Panc1 (cell line): Measurements from ENCODE around the gene AGMAT. TPM values are rescaled to one million over a fixed set of nuclear protein-coding genes. Genes with fewer than 3 reads are reported as not detected.

Source experiments
- ATAC-seq: fragments of 200-7000 bp; cut with Tn5 transposase; 2 replicates; pipeline ENCODE4 v1.9.1; 2020; ENCODE audit warnings: mild to moderate bottlenecking, moderate library complexity
- BruUV-seq: library from RNA; stranded (reverse); fragments of 400-500 nt; replicated peaks from 2 replicates; lab custom pipeline; 2021; lab: Mats Ljungman, UMichigan
- CTCF ChIA-PET: fragments of 300-600 bp; sonication (Branson Sonifier 250); formaldehyde crosslinking; loops from one replicate; lab custom pipeline; 2022; ENCODE audit warnings: antibody characterized with exemption; lab: Charles Lee
- POLR2A ChIA-PET: fragments of 300-600 bp; sonication (Branson Sonifier 250); formaldehyde crosslinking; loops from one replicate; lab custom pipeline; 2022; ENCODE audit warnings: antibody characterized with exemption; lab: Charles Lee
- DNase-seq: peaks from one replicate; pipeline ENCODE4 v3.0.0-alpha.2; 2010; ENCODE audit warnings: low read depth, low spot score
- H3K27ac ChIP-seq: 2 replicates; pipeline ENCODE4 v1.5.1; 2011; ENCODE audit warnings: mild to moderate bottlenecking, low read length, inconsistent platforms
- H3K27me3 ChIP-seq: fragments of 200-500 bp; sonication (Bioruptor generic); 2 replicates; pipeline ENCODE4 v1.6.0; 2014; ENCODE audit warnings: low read length, inconsistent platforms; ENCODE audit not compliant: control insufficient read depth, insufficient read depth
- H3K36me3 ChIP-seq: fragments of 200-500 bp; sonication (Bioruptor generic); 2 replicates; pipeline ENCODE4 v1.5.1; 2014; ENCODE audit warnings: inconsistent platforms, mild to moderate bottlenecking, low read length, moderate library complexity; ENCODE audit not compliant: control insufficient read depth, insufficient read depth
- H3K4me1 ChIP-seq: 2 replicates; pipeline ENCODE4 v1.5.1; 2011; ENCODE audit warnings: inconsistent platforms, mild to moderate bottlenecking, low read length, moderate library complexity; ENCODE audit not compliant: control insufficient read depth, insufficient read depth
- H3K4me3 ChIP-seq, 2 experiments: 2 replicates each; pipeline ENCODE4 v1.5.1; 2011 to 2012; ENCODE audit warnings: low read depth in 2 of 2, low read length in 2 of 2, mild to moderate bottlenecking in 2 of 2, inconsistent platforms in 1 of 2, moderate library complexity in 1 of 2
- H3K9me3 ChIP-seq: fragments of 200-500 bp; sonication (Bioruptor generic); 2 replicates; pipeline ENCODE4 v1.5.1; 2014; ENCODE audit warnings: low read depth, mild to moderate bottlenecking, inconsistent platforms, low read length, moderate library complexity; ENCODE audit not compliant: control insufficient read depth, insufficient read depth
- POLR2AphosphoS5 ChIP-seq: IDR thresholded peaks from 2 replicates; pipeline ENCODE4 v1.6.1; 2012; ENCODE audit warnings: mild to moderate bottlenecking, low read depth, low read length, moderate library complexity
- SIN3A ChIP-seq: IDR thresholded peaks from 2 replicates; pipeline ENCODE4 v1.6.1; 2012; ENCODE audit warnings: low read depth, mild to moderate bottlenecking, low read length, moderate library complexity, borderline replicate concordance; ENCODE audit not compliant: insufficient read depth
- TCF7L2 ChIP-seq: IDR thresholded peaks from 2 replicates; pipeline ENCODE4 v1.6.1; 2011; ENCODE audit warnings: mild to moderate bottlenecking, low read depth, low read length, inconsistent platforms
- in situ Hi-C: cut with HindIII; loops from 2 replicates; pipeline ENCODE4 v1.10.0; 2016; ENCODE audit warnings: low sequenced_read_pairs, low pct_unique_long_range_greater_than_20kb
- intact Hi-C: fragments of 100-400 bp; cut with micrococcal nuclease; formaldehyde crosslinking; loops from one replicate; pipeline ENCODE4 v1.10.0; 2022; ENCODE audit not compliant: unreplicated experiment
- total RNA-seq: library from RNA; stranded (reverse); gene quantifications from one replicate; pipeline ENCODE4 v1.2.1, GENCODE V29; 2021; ENCODE audit not compliant: unreplicated experiment
- TF ChIP-seq, protein P1 (sequence below), 2 experiments: IDR thresholded peaks; 2 replicates each; pipeline ENCODE4 v1.6.1; 2011 to 2012; ENCODE audit warnings: low read depth in 2 of 2, control low read depth in 1 of 2, low read length in 1 of 2, mild to moderate bottlenecking in 1 of 2, moderate library complexity in 1 of 2; ENCODE audit not compliant: insufficient read depth in 1 of 2
- TF ChIP-seq, protein P2 (sequence below): fragments of 450-650 bp; IDR thresholded peaks from 2 replicates; pipeline ENCODE4 v1.5.1; 2017; ENCODE audit warnings: mild to moderate bottlenecking

AGMAT gene
- total RNA-seq, 1 experiment from 2014 or later: 3.1 TPM

DNA sequence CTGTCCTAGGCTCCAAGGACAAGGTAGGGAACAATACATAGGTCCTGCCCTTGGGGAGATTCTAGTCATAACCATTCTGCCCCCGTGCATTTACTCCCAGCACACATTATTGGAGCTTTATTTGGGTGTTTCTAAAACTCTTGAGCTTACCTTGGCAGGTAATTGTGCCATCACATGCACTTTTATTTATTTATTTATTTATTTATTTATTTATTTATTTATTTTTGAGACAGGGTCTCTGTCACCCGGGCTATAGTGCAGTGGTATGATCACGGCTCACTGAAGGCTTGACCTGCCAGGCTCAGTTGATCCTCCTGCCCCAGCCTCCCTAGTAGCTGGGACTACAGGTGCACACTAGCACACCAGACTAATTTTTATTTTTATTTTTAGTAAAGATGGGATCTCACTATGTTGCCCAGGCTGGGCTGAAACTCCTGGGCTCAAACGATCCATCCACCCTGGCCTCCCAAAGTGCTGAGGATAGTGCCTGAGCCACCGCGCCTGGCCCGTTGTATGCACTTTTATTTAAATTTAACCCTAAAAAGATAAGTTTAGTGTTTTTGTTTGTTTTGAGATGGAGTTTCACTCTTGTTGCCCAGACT lies 9.2 kb downstream of the AGMAT start:
- no peak for DNase-seq
- in situ Hi-C loops: no loop called here
- intact Hi-C loops: no loop called here
- ATAC-seq: no peak
- Histone ChIP-seq H3K4me1 (no peaks in the 10 kb centered on the region), H3K27me3 (no peaks in the 10 kb centered on the region), H3K27ac (no peak overlapping the region), H3K4me3 (no peak overlapping the region), H3K36me3 (no peaks in the 10 kb centered on the region), H3K9me3 (no peaks in the 10 kb centered on the region)
- POLR2A ChIA-PET: no interaction called here
- no TSS peak for BruUV-seq
- TF ChIP-seq, protein P1, sequence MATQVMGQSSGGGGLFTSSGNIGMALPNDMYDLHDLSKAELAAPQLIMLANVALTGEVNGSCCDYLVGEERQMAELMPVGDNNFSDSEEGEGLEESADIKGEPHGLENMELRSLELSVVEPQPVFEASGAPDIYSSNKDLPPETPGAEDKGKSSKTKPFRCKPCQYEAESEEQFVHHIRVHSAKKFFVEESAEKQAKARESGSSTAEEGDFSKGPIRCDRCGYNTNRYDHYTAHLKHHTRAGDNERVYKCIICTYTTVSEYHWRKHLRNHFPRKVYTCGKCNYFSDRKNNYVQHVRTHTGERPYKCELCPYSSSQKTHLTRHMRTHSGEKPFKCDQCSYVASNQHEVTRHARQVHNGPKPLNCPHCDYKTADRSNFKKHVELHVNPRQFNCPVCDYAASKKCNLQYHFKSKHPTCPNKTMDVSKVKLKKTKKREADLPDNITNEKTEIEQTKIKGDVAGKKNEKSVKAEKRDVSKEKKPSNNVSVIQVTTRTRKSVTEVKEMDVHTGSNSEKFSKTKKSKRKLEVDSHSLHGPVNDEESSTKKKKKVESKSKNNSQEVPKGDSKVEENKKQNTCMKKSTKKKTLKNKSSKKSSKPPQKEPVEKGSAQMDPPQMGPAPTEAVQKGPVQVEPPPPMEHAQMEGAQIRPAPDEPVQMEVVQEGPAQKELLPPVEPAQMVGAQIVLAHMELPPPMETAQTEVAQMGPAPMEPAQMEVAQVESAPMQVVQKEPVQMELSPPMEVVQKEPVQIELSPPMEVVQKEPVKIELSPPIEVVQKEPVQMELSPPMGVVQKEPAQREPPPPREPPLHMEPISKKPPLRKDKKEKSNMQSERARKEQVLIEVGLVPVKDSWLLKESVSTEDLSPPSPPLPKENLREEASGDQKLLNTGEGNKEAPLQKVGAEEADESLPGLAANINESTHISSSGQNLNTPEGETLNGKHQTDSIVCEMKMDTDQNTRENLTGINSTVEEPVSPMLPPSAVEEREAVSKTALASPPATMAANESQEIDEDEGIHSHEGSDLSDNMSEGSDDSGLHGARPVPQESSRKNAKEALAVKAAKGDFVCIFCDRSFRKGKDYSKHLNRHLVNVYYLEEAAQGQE (IDR thresholded peaks at IDR 0.05; ENCODE audit: insufficient read depth in 1 of 2, low read depth in 2 of 2, low read length in 1 of 2): no peak
- TF ChIP-seq TCF7L2: no peak
- TF ChIP-seq, protein P2, sequence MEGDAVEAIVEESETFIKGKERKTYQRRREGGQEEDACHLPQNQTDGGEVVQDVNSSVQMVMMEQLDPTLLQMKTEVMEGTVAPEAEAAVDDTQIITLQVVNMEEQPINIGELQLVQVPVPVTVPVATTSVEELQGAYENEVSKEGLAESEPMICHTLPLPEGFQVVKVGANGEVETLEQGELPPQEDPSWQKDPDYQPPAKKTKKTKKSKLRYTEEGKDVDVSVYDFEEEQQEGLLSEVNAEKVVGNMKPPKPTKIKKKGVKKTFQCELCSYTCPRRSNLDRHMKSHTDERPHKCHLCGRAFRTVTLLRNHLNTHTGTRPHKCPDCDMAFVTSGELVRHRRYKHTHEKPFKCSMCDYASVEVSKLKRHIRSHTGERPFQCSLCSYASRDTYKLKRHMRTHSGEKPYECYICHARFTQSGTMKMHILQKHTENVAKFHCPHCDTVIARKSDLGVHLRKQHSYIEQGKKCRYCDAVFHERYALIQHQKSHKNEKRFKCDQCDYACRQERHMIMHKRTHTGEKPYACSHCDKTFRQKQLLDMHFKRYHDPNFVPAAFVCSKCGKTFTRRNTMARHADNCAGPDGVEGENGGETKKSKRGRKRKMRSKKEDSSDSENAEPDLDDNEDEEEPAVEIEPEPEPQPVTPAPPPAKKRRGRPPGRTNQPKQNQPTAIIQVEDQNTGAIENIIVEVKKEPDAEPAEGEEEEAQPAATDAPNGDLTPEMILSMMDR: no peak
- TF ChIP-seq POLR2AphosphoS5: no peak
- no peak for TF ChIP-seq SIN3A
- CTCF ChIA-PET: no interaction called here

DNA sequence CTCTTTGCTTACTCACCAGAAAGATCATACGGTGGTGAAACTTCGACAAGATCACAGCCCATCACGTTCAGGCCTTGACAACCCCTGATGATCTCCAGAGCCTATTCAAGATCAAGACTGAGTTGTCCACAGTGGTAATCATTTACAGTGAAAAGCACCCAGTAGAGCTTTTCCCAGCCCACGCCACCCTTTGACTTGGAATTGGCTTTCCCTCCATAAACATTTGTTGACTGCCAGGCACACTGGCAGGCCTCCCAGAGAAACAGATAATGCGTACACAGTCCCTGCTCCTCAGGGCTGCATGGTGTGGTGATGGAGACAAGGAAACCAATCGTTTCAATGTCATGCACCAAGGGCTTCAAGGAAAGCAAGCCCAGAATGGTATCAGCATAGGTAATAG lies 10.1 kb downstream of the AGMAT start:
- no TSS peak for BruUV-seq
- ATAC-seq: no peak
- no peaks in the 10 kb centered on the region for H3K4me1 ChIP-seq
- in situ Hi-C loops (no loop called here), intact Hi-C loops (no loop called here)
- no peak overlapping the region for H3K4me3 ChIP-seq
- CTCF ChIA-PET: no interaction called here
- no peaks in the 10 kb centered on the region for H3K9me3 ChIP-seq
- no peaks in the 10 kb centered on the region for H3K27me3 ChIP-seq
- TF ChIP-seq SIN3A: no peak
- TF ChIP-seq, protein P2: no peak
- TF ChIP-seq, protein P1 (IDR thresholded peaks at IDR 0.05; ENCODE audit: insufficient read depth in 1 of 2, low read depth in 2 of 2, low read length in 1 of 2): no peak
- TF ChIP-seq POLR2AphosphoS5: no peak
- TF ChIP-seq TCF7L2: no peak
- no peak overlapping the region for H3K27ac ChIP-seq
- no peak for DNase-seq
- POLR2A ChIA-PET: no interaction called here
- H3K36me3 ChIP-seq: peaks cover 3% of the 10 kb centered on the region; the same call in 1 of the 2 replicates
